K562 (cell line): ENCODE data around the gene WWTR1. TPM values are rescaled to one million over a fixed set of nuclear protein-coding genes. Genes with fewer than 3 reads are reported as not detected.

ENCODE experiments used
- ATAC-seq: fragments of 200-7000 bp; cut with Tn5 transposase; 3 replicates; pipeline ENCODE4 v1.9.1; 2020; ENCODE audit warnings: moderate library complexity
- BruUV-seq: library from RNA; stranded (reverse); fragments of 400-500 nt; replicated peaks from 2 replicates; lab custom pipeline; 2021; lab: Mats Ljungman, UMichigan
- CTCF ChIA-PET: fragments of 300-600 bp; formaldehyde crosslinking; extraction: SDS; loops from one replicate; lab custom pipeline; 2021; ENCODE audit warnings: low intra/inter-chr PET ratio; lab: Yijun Ruan, JAX
- POLR2A ChIA-PET: fragments of 300-600, 350-650 bp; sonication (Branson Sonifier 250); formaldehyde crosslinking; extraction: SDS; loops from one replicate; lab custom pipeline; 2021; ENCODE audit warnings: antibody characterized with exemption, inconsistent platforms; lab: Yijun Ruan, JAX
- DNase-seq, 4 experiments: peaks; one replicate each; pipeline versions ENCODE4 v3.0.0 to v3.0.0-alpha.2; 2011 to 2018; ENCODE audit warnings: low spot score in 3 of 4, mixed read lengths in 3 of 4; ENCODE audit errors: extremely low read depth in 1 of 4
- FAIRE-seq: peaks from 2 replicates; lab custom pipeline; 2011; peaks lifted over from hg19 to GRCh38; lab: Jason Lieb, UNC
- H2AFZ ChIP-seq: 2 replicates; pipeline ENCODE4 v1.6.0; 2011; ENCODE audit warnings: low read depth, low read length, control low read depth, inconsistent platforms
- H3K27ac ChIP-seq: fragments of 200-600 bp; 3 replicates; pipeline ENCODE4 v1.8.0; 2011; ENCODE audit warnings: low read depth, mild to moderate bottlenecking, control low read depth, inconsistent platforms, low read length, moderate library complexity, mixed read lengths; ENCODE audit errors: extremely low read depth
- H3K27me3 ChIP-seq, 2 experiments: fragments of 300-600 bp in 1 of 2; 2 replicates in 1 of 2; 3 replicates in 1 of 2; pipeline versions ENCODE4 v1.6.0 to v1.8.0; 2011; ENCODE audit warnings: inconsistent platforms in 2 of 2, low read length in 2 of 2, mild to moderate bottlenecking in 1 of 2, mixed read lengths in 1 of 2, moderate library complexity in 1 of 2; ENCODE audit not compliant: control insufficient read depth in 2 of 2, insufficient read depth in 2 of 2
- H3K36me3 ChIP-seq: fragments of 300-600 bp; 3 replicates; pipeline ENCODE4 v1.8.0; 2011; ENCODE audit warnings: mild to moderate bottlenecking, low read length, inconsistent platforms; ENCODE audit not compliant: control insufficient read depth, insufficient read depth
- H3K4me1 ChIP-seq, 2 experiments: fragments of 200-600 bp in 1 of 2; replicated peaks in 1 of 2; 2 replicates in 1 of 2; 3 replicates in 1 of 2; pipeline versions ENCODE4 v1.5.1 to v1.8.0; 2011; ENCODE audit warnings: inconsistent platforms in 2 of 2, low read length in 2 of 2, mild to moderate bottlenecking in 1 of 2, mixed read lengths in 1 of 2, moderate library complexity in 1 of 2; ENCODE audit not compliant: control insufficient read depth in 2 of 2, insufficient read depth in 2 of 2
- H3K4me2 ChIP-seq: 2 replicates; pipeline ENCODE4 v1.6.1; 2011; ENCODE audit warnings: low read length, control low read depth, inconsistent platforms, mixed read lengths; ENCODE audit not compliant: insufficient read depth
- H3K4me3 ChIP-seq: fragments of 200-600 bp; sonication (generic), shearing (Covaris generic); 2 replicates; pipeline ENCODE4 v1.5.1; 2016; ENCODE audit warnings: control low read depth, inconsistent platforms
- H3K79me2 ChIP-seq: fragments of 200-600 bp; 3 replicates; pipeline ENCODE4 v1.8.0; 2011; ENCODE audit warnings: low read length, inconsistent platforms; ENCODE audit not compliant: control insufficient read depth, insufficient read depth
- H3K9ac ChIP-seq, 2 experiments: 2 replicates each; pipeline versions ENCODE4 v1.6.0 to v1.6.1; 2011; ENCODE audit warnings: low read depth in 2 of 2, low read length in 2 of 2, control low read depth in 1 of 2, inconsistent platforms in 1 of 2, mild to moderate bottlenecking in 1 of 2, mixed read lengths in 1 of 2; ENCODE audit not compliant: insufficient read depth in 1 of 2
- H3K9me1 ChIP-seq: one replicate; pipeline ENCODE4 v1.6.0; 2011; ENCODE audit warnings: inconsistent platforms, mild to moderate bottlenecking, low read length, moderate library complexity; ENCODE audit not compliant: control insufficient read depth, insufficient read depth
- H3K9me3 ChIP-seq: replicated peaks from 2 replicates; pipeline ENCODE4 v1.5.1; 2011; ENCODE audit warnings: low read depth, low read length, inconsistent platforms; ENCODE audit not compliant: control insufficient read depth, insufficient read depth
- H4K20me1 ChIP-seq: replicated peaks from 2 replicates; pipeline ENCODE4 v1.6.1; 2011; ENCODE audit warnings: low read length, inconsistent platforms, mixed read lengths; ENCODE audit not compliant: control insufficient read depth, insufficient read depth
- DMBX1 ChIP-seq: fragments of 250-450 bp; sonication (Bioruptor Pico); IDR thresholded peaks from 2 replicates; pipeline ENCODE4 v1.8.0; 2022; ENCODE audit warnings: inconsistent platforms, mild to moderate bottlenecking, moderate library complexity, borderline replicate concordance
- NR2C1 ChIP-seq, 2 experiments: fragments of 450-650 bp; IDR thresholded peaks; 2 replicates each; pipeline ENCODE4 v1.6.1; 2017; ENCODE audit warnings: mild to moderate bottlenecking in 2 of 2, antibody characterized with exemption in 1 of 2, inconsistent platforms in 1 of 2, missing compliant biosample characterization in 1 of 2, missing genetic modification characterization in 1 of 2
- PYGO2 ChIP-seq: fragments of 450-650 bp; IDR thresholded peaks from 2 replicates; pipeline ENCODE4 v1.6.1; 2016; ENCODE audit warnings: mild to moderate bottlenecking, missing genetic modification characterization, moderate library complexity, missing compliant biosample characterization
- RUNX1 ChIP-seq: sonication (generic); IDR thresholded peaks from 2 replicates; pipeline ENCODE4 v1.6.1; 2016; ENCODE audit warnings: antibody characterized with exemption, low read depth
- SP2 ChIP-seq: IDR thresholded peaks from 2 replicates; pipeline ENCODE4 v1.6.1; 2011; ENCODE audit warnings: mild to moderate bottlenecking, low read depth, low read length, moderate library complexity; ENCODE audit not compliant: poor library complexity, severe bottlenecking; ENCODE audit errors: extremely low read depth
- WGBS: fragments of 100-300 bp; shearing (Covaris generic); methylation state at CpG from one replicate; pipeline ENCODE4 v1.1.6; 2016; ENCODE audit warnings: low coverage, mixed read lengths; ENCODE audit not compliant: insufficient coverage; ENCODE audit errors: missing lambda C conversion rate; 5-methylcytosine and 5-hydroxymethylcytosine counted together
- in situ Hi-C: fragments of 300-500 bp; cut with MboI; formaldehyde crosslinking; loops from 4 replicates; pipeline ENCODE4 v1.15.0; 2018; ENCODE audit warnings: inconsistent platforms, mixed read lengths
- intact Hi-C: fragments of 100-400 bp; cut with micrococcal nuclease; formaldehyde crosslinking; loops from 2 replicates; pipeline ENCODE4 v1.14.2; 2022
- polyA plus RNA-seq, 8 experiments: library from polyadenylated mRNA; depleted of rRNA in 4 of 8; stranded (reverse) in 5 of 8; unstranded in 3 of 8; fragments of >200 nt; fragmentation: Nextera tagmentation in 2 of 8; fragmentation: Illumina TruSeq in 1 of 8; extraction: Ambion mirVana in 2 of 8; extraction: Trizol in 1 of 8; gene quantifications; 2 replicates each; pipeline versions ENCODE4 v1.2.1 to v1.2.3, GENCODE V29; 2011 to 2014; ENCODE audit warnings: inconsistent platforms in 1 of 8, missing spikeins in 1 of 8
- total RNA-seq, 7 experiments: library from RNA; depleted of rRNA in 6 of 7; stranded (reverse); fragments of >200 nt in 6 of 7; fragmentation: Illumina TruSeq in 2 of 7; extraction: Trizol in 2 of 7; gene quantifications; 2 replicates each; pipeline versions ENCODE4 v1.2.1 to v1.2.3, GENCODE V29; 2011 to 2021; ENCODE audit warnings: low replicate concordance in 1 of 7
- TF ChIP-seq, protein P1 (sequence below): fragments of 250-450 bp; sonication (Bioruptor Pico); IDR thresholded peaks from 2 replicates; pipeline ENCODE4 v1.5.0; 2021
- TF ChIP-seq, protein P2 (sequence below), 3 experiments: fragments of 200-800 bp in 1 of 3; fragments of 250-450 bp in 1 of 3; fragments of 450-650 bp in 1 of 3; sonication (Bioruptor Pico) in 1 of 3; sonication (Bioruptor generic) in 1 of 3; formaldehyde crosslinking in 1 of 3; IDR thresholded peaks; 2 replicates each; pipeline versions ENCODE4 v1.6.1 to v1.8.0; 2016 to 2022; ENCODE audit warnings: mild to moderate bottlenecking in 2 of 3, missing genetic modification characterization in 2 of 3, missing compliant biosample characterization in 1 of 3, moderate library complexity in 1 of 3
- TF ChIP-seq, protein P3 (sequence below): fragments of 450-650 bp; IDR thresholded peaks from 2 replicates; pipeline ENCODE4 v1.6.1; 2014; ENCODE audit warnings: low read depth, mild to moderate bottlenecking, moderate library complexity, borderline replicate concordance

The WWTR1 gene
- total and polyA plus RNA-seq, 9 of the 15 experiments (the other 6 are each of a cell fraction or from before 2014, with no cell fraction given), result 0.04 to 1.5 (median 0.60) TPM

DNA sequence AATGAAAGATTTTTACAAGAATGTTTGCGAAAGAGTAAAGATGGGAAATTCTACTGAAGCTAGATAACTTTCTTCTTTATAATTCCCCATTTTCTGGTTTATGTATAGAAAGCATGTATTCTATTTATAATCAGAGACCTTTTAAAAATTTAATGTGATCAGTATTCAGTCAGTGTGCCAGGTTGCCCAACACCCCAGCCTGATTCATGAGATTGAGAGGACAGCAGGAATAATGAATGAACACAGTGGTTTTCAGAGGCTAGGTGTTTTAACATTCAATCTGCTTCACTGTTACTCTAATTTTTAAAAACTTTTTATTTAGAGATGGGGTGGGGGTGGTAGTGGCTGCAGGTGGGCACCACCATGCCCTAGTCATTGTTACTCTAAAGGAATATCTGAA lies 4.7 kb downstream of the WWTR1 start:
- no peak for DNase-seq
- no peaks in the 10 kb centered on the region for H3K9me3 ChIP-seq
- TF ChIP-seq DMBX1 (CRISPR knock-in tag), result no peak
- TF ChIP-seq, protein P1, sequence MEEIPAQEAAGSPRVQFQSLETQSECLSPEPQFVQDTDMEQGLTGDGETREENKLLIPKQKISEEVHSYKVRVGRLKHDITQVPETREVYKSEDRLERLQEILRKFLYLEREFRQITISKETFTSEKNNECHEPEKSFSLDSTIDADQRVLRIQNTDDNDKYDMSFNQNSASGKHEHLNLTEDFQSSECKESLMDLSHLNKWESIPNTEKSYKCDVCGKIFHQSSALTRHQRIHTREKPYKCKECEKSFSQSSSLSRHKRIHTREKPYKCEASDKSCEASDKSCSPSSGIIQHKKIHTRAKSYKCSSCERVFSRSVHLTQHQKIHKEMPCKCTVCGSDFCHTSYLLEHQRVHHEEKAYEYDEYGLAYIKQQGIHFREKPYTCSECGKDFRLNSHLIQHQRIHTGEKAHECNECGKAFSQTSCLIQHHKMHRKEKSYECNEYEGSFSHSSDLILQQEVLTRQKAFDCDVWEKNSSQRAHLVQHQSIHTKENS (CRISPR knock-in tag), result no peak
- no peak for TF ChIP-seq SP2
- no peak for TF ChIP-seq NR2C1 (IDR thresholded peaks at IDR 0.05)
- no peak for TF ChIP-seq NR2C1 (tag; IDR thresholded peaks at IDR 0.05)
- TF ChIP-seq, protein P2, sequence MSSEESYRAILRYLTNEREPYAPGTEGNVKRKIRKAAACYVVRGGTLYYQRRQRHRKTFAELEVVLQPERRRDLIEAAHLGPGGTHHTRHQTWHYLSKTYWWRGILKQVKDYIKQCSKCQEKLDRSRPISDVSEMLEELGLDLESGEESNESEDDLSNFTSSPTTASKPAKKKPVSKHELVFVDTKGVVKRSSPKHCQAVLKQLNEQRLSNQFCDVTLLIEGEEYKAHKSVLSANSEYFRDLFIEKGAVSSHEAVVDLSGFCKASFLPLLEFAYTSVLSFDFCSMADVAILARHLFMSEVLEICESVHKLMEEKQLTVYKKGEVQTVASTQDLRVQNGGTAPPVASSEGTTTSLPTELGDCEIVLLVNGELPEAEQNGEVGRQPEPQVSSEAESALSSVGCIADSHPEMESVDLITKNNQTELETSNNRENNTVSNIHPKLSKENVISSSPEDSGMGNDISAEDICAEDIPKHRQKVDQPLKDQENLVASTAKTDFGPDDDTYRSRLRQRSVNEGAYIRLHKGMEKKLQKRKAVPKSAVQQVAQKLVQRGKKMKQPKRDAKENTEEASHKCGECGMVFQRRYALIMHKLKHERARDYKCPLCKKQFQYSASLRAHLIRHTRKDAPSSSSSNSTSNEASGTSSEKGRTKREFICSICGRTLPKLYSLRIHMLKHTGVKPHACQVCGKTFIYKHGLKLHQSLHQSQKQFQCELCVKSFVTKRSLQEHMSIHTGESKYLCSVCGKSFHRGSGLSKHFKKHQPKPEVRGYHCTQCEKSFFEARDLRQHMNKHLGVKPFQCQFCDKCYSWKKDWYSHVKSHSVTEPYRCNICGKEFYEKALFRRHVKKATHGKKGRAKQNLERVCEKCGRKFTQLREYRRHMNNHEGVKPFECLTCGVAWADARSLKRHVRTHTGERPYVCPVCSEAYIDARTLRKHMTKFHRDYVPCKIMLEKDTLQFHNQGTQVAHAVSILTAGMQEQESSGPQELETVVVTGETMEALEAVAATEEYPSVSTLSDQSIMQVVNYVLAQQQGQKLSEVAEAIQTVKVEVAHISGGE (CRISPR knock-in tag; IDR thresholded peaks at IDR 0.05), result no peak
- TF ChIP-seq, protein P3, sequence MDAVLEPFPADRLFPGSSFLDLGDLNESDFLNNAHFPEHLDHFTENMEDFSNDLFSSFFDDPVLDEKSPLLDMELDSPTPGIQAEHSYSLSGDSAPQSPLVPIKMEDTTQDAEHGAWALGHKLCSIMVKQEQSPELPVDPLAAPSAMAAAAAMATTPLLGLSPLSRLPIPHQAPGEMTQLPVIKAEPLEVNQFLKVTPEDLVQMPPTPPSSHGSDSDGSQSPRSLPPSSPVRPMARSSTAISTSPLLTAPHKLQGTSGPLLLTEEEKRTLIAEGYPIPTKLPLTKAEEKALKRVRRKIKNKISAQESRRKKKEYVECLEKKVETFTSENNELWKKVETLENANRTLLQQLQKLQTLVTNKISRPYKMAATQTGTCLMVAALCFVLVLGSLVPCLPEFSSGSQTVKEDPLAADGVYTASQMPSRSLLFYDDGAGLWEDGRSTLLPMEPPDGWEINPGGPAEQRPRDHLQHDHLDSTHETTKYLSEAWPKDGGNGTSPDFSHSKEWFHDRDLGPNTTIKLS, result no peak
- no peak for TF ChIP-seq RUNX1
- TF ChIP-seq PYGO2 (tag), result no peak
- ChIA-PET POLR2A (no interaction called here), CTCF (no interaction called here)
- BruUV-seq, result no TSS peak
- no peak overlapping the region for H3K4me2 ChIP-seq
- no peaks in the 10 kb centered on the region for H4K20me1 ChIP-seq
- WGBS, result 80% methylated on average over 1 of the region's 1 CpG
- intact Hi-C loops (no loop called here), in situ Hi-C loops (no loop called here)
- H3K79me2 ChIP-seq, result no peaks in the 10 kb centered on the region
- peaks cover 0 to 2% of the 10 kb centered on the region in 2 experiments; a peak in 3 of 5 replicates for H3K4me1 ChIP-seq
- H2AFZ ChIP-seq, result no peak overlapping the region
- ATAC-seq, result no peak
- no peak overlapping the region for H3K27ac ChIP-seq
- no peak overlapping the region for H3K4me3 ChIP-seq
- peaks cover 0 to 13% of the 10 kb centered on the region in 2 experiments; a peak in 2 of 5 replicates for H3K27me3 ChIP-seq
- FAIRE-seq, result no peak
- H3K36me3 ChIP-seq, result no peaks in the 10 kb centered on the region
- H3K9me1 ChIP-seq, result no peaks in the 10 kb centered on the region
- H3K9ac ChIP-seq, result no peak overlapping the region
